NCI-H524 (cell line): ENCODE measurements around the gene CAPN9.
"Not testable (repeated sequence)": the region's sequence is repeated elsewhere in the genome, so short reads cannot be mapped to it uniquely, and the experiment has no call there.

Experiments used
- DNase-seq, 2 experiments: peaks; one replicate each; lab custom pipeline; 2025; lab: John Stamatoyannopoulos, UW

The CAPN9 gene

DNA sequence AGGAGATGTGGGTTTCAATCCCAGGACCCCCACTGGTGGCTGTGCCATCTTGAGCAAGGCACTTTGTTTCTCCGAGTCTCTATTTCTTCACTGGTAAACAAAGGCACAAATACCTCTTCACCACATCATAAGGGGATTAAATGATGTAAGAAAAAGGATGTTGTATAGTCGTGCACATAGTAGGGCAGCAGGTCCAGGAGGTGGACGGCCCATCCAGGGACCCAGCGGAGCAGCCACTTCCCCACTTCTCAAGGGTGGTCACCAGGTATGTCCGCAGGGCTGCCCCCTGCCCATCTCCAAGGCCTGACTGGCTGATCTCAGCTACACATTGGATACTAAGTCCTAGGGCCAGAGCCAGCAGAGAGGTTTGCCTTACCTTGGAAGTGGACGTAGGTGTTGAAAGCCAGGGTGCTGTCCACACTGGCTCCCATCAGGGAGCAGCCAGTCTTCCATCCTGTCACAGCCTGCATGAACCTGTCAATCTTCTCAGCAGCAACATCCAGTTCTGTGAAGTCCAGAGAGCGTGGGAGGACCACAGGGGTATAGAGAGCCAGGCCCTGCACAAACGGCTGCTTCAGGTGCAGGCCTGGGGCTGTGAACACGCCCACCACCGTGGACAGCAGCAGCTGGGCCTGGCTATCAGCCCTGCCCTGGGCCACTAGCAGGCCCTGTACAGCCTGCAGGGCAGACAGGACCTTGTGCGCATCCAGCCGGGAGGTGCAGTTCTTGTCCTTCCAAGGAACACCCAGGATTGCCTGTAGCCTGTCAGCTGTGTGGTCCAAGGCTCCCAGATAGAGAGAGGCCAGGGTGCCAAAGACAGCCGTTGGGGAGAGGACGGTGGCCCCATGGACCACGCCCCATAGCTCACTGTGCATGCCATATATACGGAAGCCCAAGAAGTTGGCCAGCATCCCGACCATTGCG lies 37.3 kb upstream of the CAPN9 start:
- DNase-seq, result no peak

- no peak for DNase-seq
Measured at GRCh38 chr1:230710543-230710904, 36.7 kb upstream of the CAPN9 start.

DNA sequence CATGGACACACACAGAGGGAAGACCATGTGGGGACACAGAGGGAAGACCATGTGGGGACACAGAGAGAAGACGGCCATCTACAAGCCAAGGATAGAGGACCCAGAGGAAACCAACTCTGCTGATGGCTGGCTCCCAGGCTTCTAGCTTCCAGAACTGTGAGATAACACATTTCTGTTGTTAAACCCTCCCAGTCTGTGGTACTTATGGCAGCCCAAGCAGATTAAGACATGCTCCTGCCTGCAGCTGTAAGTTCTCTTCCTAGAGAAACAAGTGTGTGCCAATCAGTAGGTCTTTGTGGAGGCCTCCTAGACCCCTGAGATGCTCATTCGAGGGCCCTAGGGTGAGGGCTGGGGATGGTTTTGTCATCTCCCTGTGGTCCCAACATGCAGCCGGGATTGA lies 35.9 kb upstream of the CAPN9 start:
- no peak for DNase-seq

- no peak for DNase-seq
Measured at GRCh38 chr1:230712470-230712942, 34.7 kb upstream of the CAPN9 start.

- DNase-seq, result no peak
Measured at GRCh38 chr1:230713138-230713537, 34.0 kb upstream of the CAPN9 start.

GRCh38 chr1:230713547-230713914 lies 33.7 kb upstream of the CAPN9 start:
- no peak for DNase-seq

DNA sequence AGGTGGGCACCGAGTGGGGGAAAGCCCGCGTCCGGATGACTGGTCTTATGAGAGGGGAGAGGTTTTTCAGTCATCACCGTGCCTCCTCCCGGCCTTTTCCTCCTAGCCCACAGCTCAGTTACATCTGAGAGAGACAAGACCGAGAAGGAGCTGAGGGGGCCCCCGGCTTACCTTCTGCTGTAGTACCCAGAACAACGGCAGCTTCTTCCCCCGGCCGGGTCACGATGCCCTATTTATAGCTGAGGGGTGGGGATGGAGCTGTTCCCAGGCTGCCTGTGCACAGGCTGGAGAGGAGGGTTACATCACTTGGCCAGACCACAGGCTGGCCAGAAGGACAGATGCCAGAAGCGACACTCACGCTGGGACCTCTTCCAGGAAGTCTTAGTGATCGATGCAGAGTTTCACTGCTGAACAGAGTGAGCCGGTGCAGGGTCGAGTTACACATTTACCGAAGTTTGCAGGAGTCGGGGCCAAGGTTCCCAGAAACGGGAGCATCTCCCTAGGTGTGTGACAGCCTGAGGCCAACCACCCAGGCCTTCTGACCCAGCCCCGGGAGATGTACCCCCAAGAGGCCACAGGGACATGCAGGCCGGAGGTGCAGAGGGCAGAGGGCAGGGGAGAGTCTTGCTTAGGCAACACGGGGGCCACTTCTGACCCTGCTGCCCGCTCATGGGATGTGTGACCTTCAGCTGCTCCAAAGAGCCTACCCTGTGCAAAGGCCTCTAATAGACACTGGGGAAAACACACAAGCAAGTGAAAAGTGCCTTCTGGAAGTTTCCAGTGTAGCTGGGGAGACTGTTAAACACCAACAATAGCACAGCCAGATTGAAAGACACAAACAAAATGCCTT lies 33.0 kb upstream of the CAPN9 start, which contains the start of gene AGT:
Gene AGT, minus strand, starts transcription at position 208 of the 850 bp plus-strand sequence. CDS start 3,299 bp downstream, outside the sequence.
- DNase-seq, result no peak

- DNase-seq, result no peak
Measured at GRCh38 chr1:230715510-230715909, 31.7 kb upstream of the CAPN9 start.

GRCh38 chr1:230716453-230716852 lies 30.7 kb upstream of the CAPN9 start:
- DNase-seq, result not testable (repeated sequence)

GRCh38 chr1:230717251-230717650 lies 29.9 kb upstream of the CAPN9 start:
- no peak for DNase-seq

GRCh38 chr1:230721849-230722522 lies 25.2 kb upstream of the CAPN9 start:
- not testable (repeated sequence) for DNase-seq

DNA sequence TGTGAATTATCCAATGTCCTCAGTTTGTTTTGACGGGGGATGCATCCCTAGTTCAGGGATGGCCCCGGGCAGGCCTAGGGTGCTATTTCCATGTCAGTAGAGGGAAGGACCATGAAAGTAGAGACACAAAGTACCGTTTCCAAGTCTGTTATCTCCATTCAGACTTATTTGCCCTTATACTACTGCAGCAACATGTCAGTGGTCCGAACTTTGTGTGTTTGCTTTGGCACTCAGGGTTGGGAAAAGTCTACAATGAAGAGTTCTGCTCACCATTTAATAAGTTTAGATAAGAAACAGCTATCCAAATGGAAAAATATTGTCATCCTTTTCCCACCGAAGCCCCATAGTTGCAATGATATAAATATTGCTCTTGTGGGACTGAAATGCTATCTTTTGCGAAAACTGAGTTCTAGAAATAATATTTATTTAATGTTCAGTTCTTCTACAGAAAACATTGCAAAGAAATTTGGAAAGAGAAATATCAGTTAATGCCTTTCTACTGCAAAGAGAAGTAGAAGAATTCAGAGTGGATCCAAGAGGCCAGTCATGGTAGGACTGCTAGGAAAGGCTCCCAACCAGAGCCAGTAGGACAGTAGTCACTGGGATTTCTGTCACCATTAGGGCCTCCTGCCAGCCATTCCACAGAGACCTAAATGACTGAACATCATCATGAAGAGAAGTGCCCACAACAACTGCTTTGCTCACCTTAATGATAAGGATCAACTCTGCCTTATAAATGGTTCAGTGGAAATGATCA lies 21.8 kb upstream of the CAPN9 start:
- no peak for DNase-seq

DNA sequence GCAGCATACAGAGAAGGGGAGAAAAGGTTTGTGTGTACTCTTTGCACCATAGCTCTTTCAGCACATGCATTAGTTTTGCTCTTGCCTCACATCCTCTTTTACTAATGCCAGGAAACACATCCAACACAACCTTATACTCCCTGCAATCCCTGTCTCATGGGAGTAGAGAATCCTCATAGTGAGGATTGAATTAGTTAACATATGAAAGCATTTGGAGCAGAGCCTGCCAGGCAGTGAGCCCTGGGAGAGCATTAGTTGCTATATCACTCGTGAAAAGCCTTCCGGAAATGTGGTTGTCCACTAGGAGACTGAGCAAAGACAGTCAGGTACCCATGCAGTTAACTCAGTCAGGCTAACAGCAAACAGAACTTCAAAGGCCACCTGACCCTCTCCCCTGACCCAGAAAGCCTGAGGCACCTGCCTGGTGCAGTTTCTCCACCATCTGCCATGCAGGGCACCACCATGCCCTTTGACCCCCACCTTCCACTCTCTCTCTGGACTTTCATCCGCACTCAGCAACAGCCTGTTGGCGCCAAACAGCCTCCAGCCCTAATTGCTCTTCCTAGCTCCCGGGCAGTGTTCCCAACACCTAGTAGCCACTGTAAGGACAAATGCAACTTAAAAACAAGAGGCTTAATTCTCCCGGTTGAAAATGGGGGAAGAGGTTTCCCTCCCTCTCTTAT lies 18.3 kb upstream of the CAPN9 start:
- no peak for DNase-seq

DNA sequence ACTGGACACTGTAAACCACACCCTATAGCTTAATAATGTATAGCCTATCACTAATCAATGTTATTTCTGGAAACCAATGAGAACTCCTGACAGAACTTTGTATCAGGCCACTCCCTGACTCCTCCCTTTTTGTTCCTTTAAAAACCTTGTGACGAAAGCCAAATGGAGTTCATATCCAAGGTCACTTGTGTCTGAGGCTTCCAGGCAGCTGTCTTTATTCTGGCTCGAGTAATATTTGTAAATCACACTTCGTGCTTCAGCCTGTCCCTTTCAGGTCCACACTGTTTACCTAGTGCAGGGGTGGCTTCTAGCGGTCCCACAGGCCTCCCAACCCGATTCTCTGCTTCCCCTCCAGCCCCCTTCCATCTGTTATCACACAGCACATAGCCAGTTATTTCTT lies 16.2 kb upstream of the CAPN9 start:
- no peak for DNase-seq

- peak in 1 of 2 experiments; percentile 51 for DNase-seq
Measured at GRCh38 chr1:230735447-230735846, 11.7 kb upstream of the CAPN9 start.

DNA sequence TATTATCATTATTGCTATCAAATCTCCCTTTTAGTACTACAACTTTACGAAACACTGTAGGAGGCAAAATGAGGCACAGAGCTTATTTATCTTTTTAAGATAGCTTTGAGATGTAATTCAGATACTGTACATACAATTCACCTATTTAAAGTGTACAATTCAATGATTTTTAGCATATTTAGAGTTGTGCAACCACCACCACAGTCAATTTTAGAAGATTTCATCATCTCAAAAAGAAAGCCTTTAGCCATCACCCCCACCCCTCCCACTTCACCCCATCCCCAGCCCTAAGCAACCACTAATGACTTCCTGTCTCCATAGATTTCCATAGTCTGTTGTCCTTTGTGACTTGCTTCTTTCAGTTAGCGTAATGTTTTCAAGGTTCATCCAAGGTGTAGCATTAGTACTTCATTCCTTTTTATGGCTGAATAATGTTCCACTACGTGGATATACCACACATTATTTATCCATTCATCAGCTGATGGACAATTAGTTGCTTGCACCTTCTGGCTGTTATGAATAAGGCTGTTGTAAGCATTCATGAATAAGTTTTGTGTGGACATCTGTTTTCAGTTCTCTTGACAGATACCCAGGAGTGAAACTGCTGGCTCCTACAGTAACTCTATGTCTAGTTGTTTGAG lies 9.4 kb upstream of the CAPN9 start:
- DNase-seq, result no peak

DNA sequence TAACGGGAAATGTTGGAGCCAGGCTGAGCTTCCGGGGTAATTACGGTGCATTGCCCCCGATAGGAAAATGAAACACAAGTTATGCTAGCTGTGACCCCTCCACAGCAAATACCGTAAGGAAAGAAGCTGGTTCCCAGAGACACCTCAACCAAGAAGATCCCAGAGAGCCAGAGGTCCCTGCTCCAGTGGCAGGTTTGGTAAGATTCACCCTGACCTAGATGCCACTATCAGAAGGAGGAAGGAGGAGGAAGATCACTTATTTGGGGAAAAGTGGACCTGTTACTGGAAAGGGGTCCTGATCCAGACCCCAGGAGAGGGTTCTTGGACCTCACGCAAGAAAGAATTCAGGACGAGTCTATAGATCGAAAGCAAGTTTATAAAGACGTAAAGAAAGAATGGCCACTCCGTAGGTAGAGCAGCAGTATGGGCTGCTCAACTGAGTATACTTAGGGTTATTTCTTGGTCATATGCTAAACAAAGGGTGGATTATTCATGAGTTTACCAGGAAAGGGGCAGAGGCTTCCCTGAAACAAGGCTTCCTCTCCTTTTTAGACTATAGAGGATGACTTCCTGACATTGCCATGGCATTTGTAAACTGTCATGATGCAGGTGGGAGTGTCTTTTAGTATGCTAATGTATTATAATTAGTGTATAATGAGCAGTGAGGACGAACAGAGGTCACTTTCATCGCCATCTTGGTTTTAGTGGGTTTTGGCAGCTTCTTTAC lies 7.5 kb upstream of the CAPN9 start:
- DNase-seq, result no peak

- peak; percentile 17 to 60 for DNase-seq
Measured at GRCh38 chr1:230743899-230744298, 3.3 kb upstream of the CAPN9 start.

- DNase-seq, result no peak
Measured at GRCh38 chr1:230744382-230744781, 2.8 kb upstream of the CAPN9 start.

DNA sequence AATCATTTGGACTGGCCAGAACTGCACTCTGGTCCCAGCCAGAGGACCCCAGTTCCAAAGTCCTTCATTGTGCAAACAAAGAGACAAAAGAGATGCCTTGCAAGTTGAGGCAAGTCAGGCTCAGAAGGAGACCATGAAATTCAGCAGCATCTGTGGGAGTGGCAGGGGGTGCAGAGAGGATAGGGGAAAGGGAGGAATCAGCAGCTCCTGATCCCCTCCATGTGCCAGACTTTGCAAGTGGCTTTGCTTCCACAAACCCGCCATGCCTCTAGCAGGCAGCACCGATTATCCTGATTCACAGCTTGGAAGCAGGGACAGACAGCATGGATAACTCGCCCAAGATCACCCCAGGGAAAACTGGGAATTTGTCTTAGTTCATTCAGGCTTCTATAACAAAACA lies 2.1 kb upstream of the CAPN9 start:
- DNase-seq, result peak in 1 of 2 experiments; percentile 21
